ENCODE data around the gene MYO5A. TPM values are rescaled to one million over a fixed set of nuclear protein-coding genes. Genes with fewer than 3 reads are reported as not detected.
A peak's percentile ranks its signal among the peaks of the same experiment; 100 is the strongest.

The MYO5A gene
- total RNA-seq, 4 donors from 2014 or later = 10.9 to 151 (median 17.0) TPM

GRCh38 chr15:52338058-52338457 lies 190.6 kb downstream of the MYO5A start:
- no peak for TF ChIP-seq EP300 (IDR thresholded peaks at IDR 0.05; ENCODE audit: low read depth)
- TF ChIP-seq POLR2A (IDR thresholded peaks at IDR 0.05) = no peak
- no peak for TF ChIP-seq POLR2AphosphoS5 (IDR thresholded peaks at IDR 0.05)
- no peak for TF ChIP-seq CTCF (IDR thresholded peaks at IDR 0.05)
- no peaks in the 10 kb centered on the region for H3K27me3 ChIP-seq
- no peak overlapping the region for H3K27ac ChIP-seq
- WGBS, 2 donors (ENCODE audit: low coverage in 1 of 2) = 90 to 91% methylated on average over 1 to 3 of the region's 3 CpGs
- no peaks in the 10 kb centered on the region for H3K9me3 ChIP-seq
- H3K36me3 ChIP-seq = no peaks in the 10 kb centered on the region
- in situ Hi-C loops (cut with MboI; ENCODE audit: low pct_ligation_motif_present in 1 of 4, low pct_unique_long_range_greater_than_20kb in 1 of 4, low sequenced_read_pairs in 3 of 4) = loop anchor here in 2 of 4 donors (25.0 kb wide), 1 partner anchor 399 kb away; no protein-coding TSS in a partner anchor
- DNase-seq = no peak
- no peaks in the 10 kb centered on the region for H3K4me1 ChIP-seq
- intact Hi-C loops (cut with DNase I; ENCODE audit: low total_unique reads) = no loop called here
- no peak overlapping the region for H3K4me3 ChIP-seq

- H3K4me1 ChIP-seq = no peaks in the 10 kb centered on the region
- WGBS, 2 donors (ENCODE audit: low coverage in 1 of 2) = 89 to 92% methylated on average over 5 of the region's 5 CpGs
- H3K36me3 ChIP-seq = no peaks in the 10 kb centered on the region
- DNase-seq = no peak
- intact Hi-C loops (cut with DNase I; ENCODE audit: low total_unique reads) (no loop called here), in situ Hi-C loops (cut with MboI; ENCODE audit: low pct_ligation_motif_present in 1 of 4, low pct_unique_long_range_greater_than_20kb in 1 of 4, low sequenced_read_pairs in 3 of 4) (loop anchor here in 2 of 4 donors (25.0 kb wide), 1 partner anchor 400 kb away; no protein-coding TSS in a partner anchor)
- H3K4me3 ChIP-seq = no peak overlapping the region
- no peak for TF ChIP-seq POLR2AphosphoS5 (IDR thresholded peaks at IDR 0.05)
- no peak for TF ChIP-seq CTCF (IDR thresholded peaks at IDR 0.05)
- no peak for TF ChIP-seq POLR2A (IDR thresholded peaks at IDR 0.05)
- TF ChIP-seq EP300 (IDR thresholded peaks at IDR 0.05; ENCODE audit: low read depth) = no peak
- H3K27ac ChIP-seq = no peak overlapping the region
- H3K9me3 ChIP-seq = no peaks in the 10 kb centered on the region
- H3K27me3 ChIP-seq = no peaks in the 10 kb centered on the region
These were observed 191.4 kb downstream of the MYO5A start for GRCh38 chr15:52337198-52337853.

GRCh38 chr15:52336529-52336928 lies 192.2 kb downstream of the MYO5A start:
- no peak for TF ChIP-seq POLR2AphosphoS5 (IDR thresholded peaks at IDR 0.05)
- peak in 3 of 5 experiments; percentile 14 to 19 (median 19) for TF ChIP-seq CTCF (IDR thresholded peaks at IDR 0.05)
- DNase-seq = peak; percentile 38
- Histone ChIP-seq H3K27me3 (no peaks in the 10 kb centered on the region), H3K4me1 (no peaks in the 10 kb centered on the region), H3K9me3 (no peaks in the 10 kb centered on the region), H3K4me3 (no peak overlapping the region), H3K36me3 (no peaks in the 10 kb centered on the region), H3K27ac (no peak overlapping the region)
- 48 to 66% methylated on average over 4 of the region's 4 CpGs for WGBS, 2 donors (ENCODE audit: low coverage in 1 of 2)
- intact Hi-C loops (cut with DNase I; ENCODE audit: low total_unique reads) = no loop called here
- in situ Hi-C loops (cut with MboI; ENCODE audit: low pct_ligation_motif_present in 1 of 4, low pct_unique_long_range_greater_than_20kb in 1 of 4, low sequenced_read_pairs in 3 of 4) = loop anchor here in 2 of 4 donors (25.0 kb wide), 1 partner anchor 401 kb away; no protein-coding TSS in a partner anchor

- Histone ChIP-seq H3K9me3 (no peaks in the 10 kb centered on the region), H3K36me3 (no peaks in the 10 kb centered on the region), H3K4me1 (no peaks in the 10 kb centered on the region), H3K27ac (no peak overlapping the region), H3K27me3 (no peaks in the 10 kb centered on the region), H3K4me3 (no peak overlapping the region)
- intact Hi-C loops (cut with DNase I; ENCODE audit: low total_unique reads) = no loop called here
- in situ Hi-C loops (cut with MboI; ENCODE audit: low pct_ligation_motif_present in 1 of 4, low pct_unique_long_range_greater_than_20kb in 1 of 4, low sequenced_read_pairs in 3 of 4) = loop anchor here in 2 of 4 donors (25.0 kb wide), 1 partner anchor 403 kb away; no protein-coding TSS in a partner anchor
- DNase-seq = no peak
- TF ChIP-seq CTCF (IDR thresholded peaks at IDR 0.05) = no peak
- no peak for TF ChIP-seq POLR2AphosphoS5 (IDR thresholded peaks at IDR 0.05)
- TF ChIP-seq EP300 (IDR thresholded peaks at IDR 0.05; ENCODE audit: low read depth) = no peak
- TF ChIP-seq POLR2A (IDR thresholded peaks at IDR 0.05) = no peak
- 56 to 63% methylated on average over 3 of the region's 3 CpGs for WGBS, 2 donors (ENCODE audit: low coverage in 1 of 2)
These were observed 194.1 kb downstream of the MYO5A start for GRCh38 chr15:52334491-52335160.

Measured in transverse colon (tissue), 4 donors.